ENCODE data around the gene LITAF.

GRCh38 chr16:11601911-11602310 lies 15.2 kb upstream of the LITAF start:
- TF ChIP-seq CTCF (IDR thresholded peaks at IDR 0.05; ENCODE audit: insufficient read depth, low read length, poor library complexity, severe bottlenecking) (no peak), EZH2phosphoT487 (conservative IDR thresholded peaks at IDR 0.05; ENCODE audit: low read length) (no peak)

Measured in SU-DHL-6 (cell line).